Ovary (tissue), 3 donors: ENCODE results near the gene EXOSC9.

Source experiments
- EP300 ChIP-seq: sonication (generic); formaldehyde crosslinking; IDR thresholded peaks from one replicate; pipeline ENCODE4 v1.6.1; 2017; ENCODE audit warnings: antibody characterized with exemption
- POLR2A ChIP-seq: fragments of 450-650 bp; IDR thresholded peaks from one replicate; pipeline ENCODE4 v1.6.1; 2017; ENCODE audit warnings: antibody characterized with exemption, mild to moderate bottlenecking, moderate library complexity
- TF ChIP-seq, protein P1 (sequence below), 3 donors: fragments of 450-650 bp in 2 of 3; fragments of 200-600 bp in 1 of 3; IDR thresholded peaks; one replicate each; pipeline versions ENCODE4 v1.5.1 to v1.8.0; 2016 to 2022; ENCODE audit warnings: antibody characterized with exemption in 3 of 3, mild to moderate bottlenecking in 1 of 3
- donor health status: DM: no; HTN: no; CAD: no.

DNA sequence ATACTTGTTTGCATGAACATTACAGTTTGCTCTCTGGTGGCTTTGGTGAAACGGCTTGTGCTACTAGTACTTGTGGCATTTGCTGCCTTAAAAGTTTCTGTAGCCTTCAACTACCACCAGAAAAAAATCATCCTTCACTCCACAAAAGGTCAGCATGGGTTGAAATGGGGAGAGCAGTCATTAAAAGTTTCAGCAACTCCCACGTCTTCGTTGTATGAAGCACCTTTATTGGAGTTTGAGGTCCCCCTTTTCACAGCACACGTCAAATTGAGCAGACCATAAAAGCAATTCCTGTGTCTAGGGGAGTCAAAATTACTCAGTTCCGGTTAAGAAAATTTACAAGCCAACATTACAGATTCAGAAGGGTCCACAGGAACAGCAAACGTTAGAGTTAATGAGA, 45.5 kb downstream of the EXOSC9 start:
- TF ChIP-seq POLR2A (no peak), EP300 (no peak)
- TF ChIP-seq, protein P1, sequence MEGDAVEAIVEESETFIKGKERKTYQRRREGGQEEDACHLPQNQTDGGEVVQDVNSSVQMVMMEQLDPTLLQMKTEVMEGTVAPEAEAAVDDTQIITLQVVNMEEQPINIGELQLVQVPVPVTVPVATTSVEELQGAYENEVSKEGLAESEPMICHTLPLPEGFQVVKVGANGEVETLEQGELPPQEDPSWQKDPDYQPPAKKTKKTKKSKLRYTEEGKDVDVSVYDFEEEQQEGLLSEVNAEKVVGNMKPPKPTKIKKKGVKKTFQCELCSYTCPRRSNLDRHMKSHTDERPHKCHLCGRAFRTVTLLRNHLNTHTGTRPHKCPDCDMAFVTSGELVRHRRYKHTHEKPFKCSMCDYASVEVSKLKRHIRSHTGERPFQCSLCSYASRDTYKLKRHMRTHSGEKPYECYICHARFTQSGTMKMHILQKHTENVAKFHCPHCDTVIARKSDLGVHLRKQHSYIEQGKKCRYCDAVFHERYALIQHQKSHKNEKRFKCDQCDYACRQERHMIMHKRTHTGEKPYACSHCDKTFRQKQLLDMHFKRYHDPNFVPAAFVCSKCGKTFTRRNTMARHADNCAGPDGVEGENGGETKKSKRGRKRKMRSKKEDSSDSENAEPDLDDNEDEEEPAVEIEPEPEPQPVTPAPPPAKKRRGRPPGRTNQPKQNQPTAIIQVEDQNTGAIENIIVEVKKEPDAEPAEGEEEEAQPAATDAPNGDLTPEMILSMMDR (IDR thresholded peaks at IDR 0.05): no peak
